Right lobe of liver (tissue), 6 donors: ENCODE data around the gene TRIM52. TPM values are rescaled to one million over a fixed set of nuclear protein-coding genes. Genes with fewer than 3 reads are reported as not detected.
A peak's percentile ranks its signal among the peaks of the same experiment; 100 is the strongest.

Experiments
- ATAC-seq, 4 donors: fragments of 200-7000 bp; cut with Tn5 transposase; one replicate each; pipeline ENCODE4 v1.9.1; 2020; ENCODE audit warnings: mild to moderate bottlenecking in 4 of 4, moderate library complexity in 4 of 4
- DNase-seq, 3 donors: peaks; one replicate each; pipeline ENCODE4 v3.0.0-alpha.2; 2020
- H3K27ac ChIP-seq, 3 donors: fragments of 200-600 bp; one replicate each; pipeline ENCODE4 v1.8.0; 2022
- H3K27me3 ChIP-seq, 2 donors: fragments of 200-600 bp; one replicate each; pipeline ENCODE4 v1.8.0; 2022
- H3K36me3 ChIP-seq, 4 donors: fragments of 200-600 bp; sonication (generic) in 1 of 4; one replicate each; pipeline versions ENCODE4 v1.5.1 to v1.8.0; 2017 to 2022; ENCODE audit warnings: control low read depth in 1 of 4
- H3K4me1 ChIP-seq, 4 donors: fragments of 200-600 bp; sonication (generic) in 1 of 4; one replicate each; pipeline versions ENCODE4 v1.5.1 to v1.8.0; 2017 to 2022; ENCODE audit warnings: control low read depth in 1 of 4
- H3K4me3 ChIP-seq, 3 donors: fragments of 200-600 bp; one replicate each; pipeline ENCODE4 v1.8.0; 2022
- H3K9me3 ChIP-seq, 4 donors: fragments of 200-600 bp; sonication (generic) in 1 of 4; one replicate each; pipeline versions ENCODE4 v1.5.1 to v1.8.0; 2017 to 2022; ENCODE audit warnings: control low read depth in 1 of 4
- CTCF ChIP-seq, 4 donors: fragments of 200-600 bp in 3 of 4; fragments of 450-650 bp in 1 of 4; IDR thresholded peaks; one replicate each; pipeline versions ENCODE4 v1.5.1 to v1.8.0; 2016 to 2022; ENCODE audit warnings: antibody characterized with exemption in 4 of 4, mild to moderate bottlenecking in 2 of 4
- POLR2A ChIP-seq: fragments of 450-650 bp; IDR thresholded peaks from one replicate; pipeline ENCODE4 v1.6.1; 2017; ENCODE audit warnings: antibody characterized with exemption, mild to moderate bottlenecking
- WGBS: methylation state at CpG from one replicate; pipeline ENCODE4 v1.1.6; 2018; ENCODE audit warnings: low coverage, low lambda C conversion rate; ENCODE audit not compliant: insufficient coverage; ENCODE audit errors: missing lambda C conversion rate; 5-methylcytosine and 5-hydroxymethylcytosine counted together
- intact Hi-C, 2 donors: fragments of 100-400 bp; cut with DNase I; formaldehyde crosslinking; loops; one replicate each; pipeline versions ENCODE4 v1.11.2 to v1.14.1; 2022
- total RNA-seq, 6 experiments: library from RNA; depleted of rRNA in 2 of 6; stranded (reverse); fragments of >200 nt in 2 of 6; fragmentation: NEBNext Ultra II Directional in 3 of 6; extraction: Animal tissue kit (Norgen Biotek cat#: 25700) in 3 of 6; gene quantifications; one replicate each; pipeline versions ENCODE4 v1.1.0 to v1.2.4, GENCODE V29; 2016 to 2023
- donor health status: DM: no; HTN: yes; CAD: no.
- donor health status: DM: no; HTN: no; CAD: no.
- donor health status: DM: no; HTN: no; CAD: no.
- donor health status: DM: no; HTN: yes; CAD: no.
- donor health status: DM: no; HTN: yes; CAD: no.

The TRIM52 gene
- total RNA-seq, 6 experiments from 2014 or later: 2.8 to 6.5 (median 4.6) TPM

GRCh38 chr5:181235323-181235688 lies 25.6 kb downstream of the TRIM52 start:
- Histone ChIP-seq H3K27me3 (no peaks in the 10 kb centered on the region), H3K4me3 (no peak overlapping the region), H3K27ac (no peak overlapping the region), H3K4me1 (no peaks in the 10 kb centered on the region), H3K36me3 (peaks cover 36 to 79% (median 43%) of the 10 kb centered on the region in 4 donors), H3K9me3 (no peaks in the 10 kb centered on the region)
- WGBS: 90% methylated on average over 5 of the region's 5 CpGs
- intact Hi-C loops: no loop called here
- ATAC-seq (peak in 1 of 4 donors; percentile 4), DNase-seq (no peak)
- TF ChIP-seq POLR2A (no peak), CTCF (IDR thresholded peaks at IDR 0.05) (no peak)

- Histone ChIP-seq H3K36me3 (peaks cover 33 to 73% (median 40%) of the 10 kb centered on the region in 4 donors), H3K4me1 (no peaks in the 10 kb centered on the region), H3K9me3 (no peaks in the 10 kb centered on the region), H3K4me3 (no peak overlapping the region), H3K27ac (no peak overlapping the region), H3K27me3 (no peaks in the 10 kb centered on the region)
- ATAC-seq (peak in 2 of 4 donors; percentile 15 to 24), DNase-seq (no peak)
- 87% methylated on average over 7 of the region's 22 CpGs for WGBS
- TF ChIP-seq POLR2A (no peak), CTCF (IDR thresholded peaks at IDR 0.05) (no peak)
- intact Hi-C loops: no loop called here
Measured at GRCh38 chr5:181234455-181235306, 26.3 kb downstream of the TRIM52 start.

- Histone ChIP-seq H3K36me3 (peaks cover 27 to 66% (median 34%) of the 10 kb centered on the region in 4 donors), H3K27me3 (no peaks in the 10 kb centered on the region), H3K27ac (no peak overlapping the region), H3K9me3 (no peaks in the 10 kb centered on the region), H3K4me3 (no peak overlapping the region), H3K4me1 (no peaks in the 10 kb centered on the region)
- peak in 2 of 4 donors; percentile 5 to 19 for ATAC-seq
- no peak for TF ChIP-seq POLR2A
- intact Hi-C loops: no loop called here
- DNase-seq: no peak
- no CpG with 5 or more reads among the region's 24 CpGs for WGBS
Measured at GRCh38 chr5:181233801-181234454, 27.0 kb downstream of the TRIM52 start.

- no peaks in the 10 kb centered on the region for H3K9me3 ChIP-seq
- intact Hi-C loops: no loop called here
- ATAC-seq (no peak), DNase-seq (no peak)
- TF ChIP-seq CTCF (IDR thresholded peaks at IDR 0.05): no peak
- TF ChIP-seq POLR2A: no peak
- H3K36me3 ChIP-seq: peaks cover 21 to 59% (median 28%) of the 10 kb centered on the region in 4 donors
- WGBS: 70% methylated on average over 16 of the region's 16 CpGs
- H3K27ac ChIP-seq: no peak overlapping the region
- H3K4me1 ChIP-seq: no peaks in the 10 kb centered on the region
- H3K27me3 ChIP-seq: no peaks in the 10 kb centered on the region
- H3K4me3 ChIP-seq: no peak overlapping the region
Measured at GRCh38 chr5:181233088-181233800, 27.7 kb downstream of the TRIM52 start.
